Iris pigment epithelial cell (primary cell): ENCODE data around the gene TEDC2.

Experiments
- DNase-seq: peaks from one replicate; pipeline ENCODE4 v3.0.0-alpha.2; 2011; ENCODE audit warnings: low read depth

The TEDC2 gene

GRCh38 chr16:2465653-2466415 is 5.9 kb downstream of the TEDC2 start:
- no peak for DNase-seq

GRCh38 chr16:2466667-2467527 is 7.0 kb downstream of the TEDC2 start:
- DNase-seq: no peak

- DNase-seq: peak; percentile 51
These were observed 7.8 kb downstream of the TEDC2 start for GRCh38 chr16:2467528-2468232.

GRCh38 chr16:2468233-2468724 is 8.4 kb downstream of the TEDC2 start:
- DNase-seq: no peak

GRCh38 chr16:2468725-2469398 is 9.0 kb downstream of the TEDC2 start:
- DNase-seq: no peak

GRCh38 chr16:2469399-2470233 is 9.7 kb downstream of the TEDC2 start:
- DNase-seq: no peak

GRCh38 chr16:2470234-2470601 is 10.3 kb downstream of the TEDC2 start:
- DNase-seq: no peak

- no peak for DNase-seq
These were observed 10.7 kb downstream of the TEDC2 start for GRCh38 chr16:2470603-2471015.

- no peak for DNase-seq
These were observed 11.2 kb downstream of the TEDC2 start, which contains the start of gene NTN3 for GRCh38 chr16:2471016-2471652. NTN3 (plus strand) TSS chr16:2471297; CDS start chr16:2471702, 405 bp downstream.

GRCh38 chr16:2471653-2472487 is 12.0 kb downstream of the TEDC2 start:
- no peak for DNase-seq

- no peak for DNase-seq
These were observed 12.6 kb downstream of the TEDC2 start for GRCh38 chr16:2472488-2472864.

- no peak for DNase-seq
These were observed 13.1 kb downstream of the TEDC2 start for GRCh38 chr16:2472885-2473445.

- no peak for DNase-seq
These were observed 13.6 kb downstream of the TEDC2 start for GRCh38 chr16:2473446-2473926.

GRCh38 chr16:2473999-2474876 is 14.3 kb downstream of the TEDC2 start:
- peak; percentile 50 for DNase-seq

GRCh38 chr16:2474877-2475412 is 15.0 kb downstream of the TEDC2 start, which contains the start of gene TBC1D24:
TBC1D24 (plus strand) TSS chr16:2475127; CDS start chr16:2496149, 21,022 bp downstream.
- DNase-seq: peak; percentile 70

GRCh38 chr16:2475413-2476344 is 15.8 kb downstream of the TEDC2 start:
- no peak for DNase-seq
